Measurements from ENCODE around the gene NPAS3.

Gene NPAS3

DNA sequence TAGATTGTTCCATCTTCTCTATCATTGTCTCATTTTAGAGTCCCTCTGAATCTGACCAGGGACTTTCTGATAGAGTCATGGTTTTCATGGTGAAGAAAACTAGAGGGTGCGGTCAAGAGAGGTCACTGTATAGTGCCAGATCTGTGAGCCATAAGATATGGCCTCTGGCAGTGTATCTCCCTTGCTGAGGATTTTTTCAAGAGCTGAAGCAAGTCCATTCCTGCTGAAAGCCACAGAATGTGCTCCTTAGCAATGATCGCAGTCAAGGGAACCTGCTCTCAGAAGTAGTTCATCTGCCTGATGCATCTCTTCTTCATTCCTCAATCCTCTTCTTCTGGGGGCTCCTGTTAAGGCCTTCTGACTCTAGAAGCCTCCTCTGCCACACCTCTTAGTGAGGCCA is 607.0 kb downstream of the NPAS3 start:
- H4K20me1 ChIP-seq (ENCODE audit: insufficient read depth) = no peaks in the 10 kb centered on the region
- no peaks in the 10 kb centered on the region for H3K79me2 ChIP-seq (ENCODE audit: insufficient read depth, low read depth)
- H3K4me3 ChIP-seq (IDR thresholded peaks at IDR 0.05; ENCODE audit: insufficient read depth, low read depth, low read length) = no peak overlapping the region
- H2AFZ ChIP-seq (ENCODE audit: low read depth) = no peak overlapping the region
- no peaks in the 10 kb centered on the region for H3K36me3 ChIP-seq (ENCODE audit: insufficient read depth)
- no peaks in the 10 kb centered on the region for H3K27me3 ChIP-seq (ENCODE audit: insufficient read depth, low read depth)
- no peak overlapping the region for H3K27ac ChIP-seq
- TF ChIP-seq CTCF (conservative IDR thresholded peaks at IDR 0.05; ENCODE audit: low read depth, low read length) = no peak
- H3K9ac ChIP-seq = no peak overlapping the region
- no peak overlapping the region for H3K4me2 ChIP-seq
- no peaks in the 10 kb centered on the region for H3K4me1 ChIP-seq (ENCODE audit: low read depth, poor library complexity, severe bottlenecking)

GRCh38 chr14:33548606-33549005 is 609.9 kb downstream of the NPAS3 start:
- Histone ChIP-seq H3K9ac (no peak overlapping the region), H2AFZ (ENCODE audit: low read depth) (no peak overlapping the region), H3K4me2 (no peak overlapping the region), H3K4me3 (IDR thresholded peaks at IDR 0.05; ENCODE audit: insufficient read depth, low read depth, low read length) (no peak overlapping the region), H3K4me1 (ENCODE audit: low read depth, poor library complexity, severe bottlenecking) (no peaks in the 10 kb centered on the region), H3K79me2 (ENCODE audit: insufficient read depth, low read depth) (no peaks in the 10 kb centered on the region), H4K20me1 (ENCODE audit: insufficient read depth) (no peaks in the 10 kb centered on the region), H3K27ac (no peak overlapping the region), H3K27me3 (ENCODE audit: insufficient read depth, low read depth) (no peaks in the 10 kb centered on the region), H3K36me3 (ENCODE audit: insufficient read depth) (no peaks in the 10 kb centered on the region)
- no peak for TF ChIP-seq CTCF (conservative IDR thresholded peaks at IDR 0.05; ENCODE audit: low read depth, low read length)

- Histone ChIP-seq H3K9ac (no peak overlapping the region), H3K27ac (no peak overlapping the region), H3K36me3 (ENCODE audit: insufficient read depth) (no peaks in the 10 kb centered on the region), H2AFZ (ENCODE audit: low read depth) (no peak overlapping the region), H3K27me3 (ENCODE audit: insufficient read depth, low read depth) (no peaks in the 10 kb centered on the region), H3K4me3 (IDR thresholded peaks at IDR 0.05; ENCODE audit: insufficient read depth, low read depth, low read length) (no peak overlapping the region), H3K4me2 (no peak overlapping the region), H3K4me1 (ENCODE audit: low read depth, poor library complexity, severe bottlenecking) (no peaks in the 10 kb centered on the region), H4K20me1 (ENCODE audit: insufficient read depth) (no peaks in the 10 kb centered on the region), H3K79me2 (ENCODE audit: insufficient read depth, low read depth) (no peaks in the 10 kb centered on the region)
- TF ChIP-seq CTCF (conservative IDR thresholded peaks at IDR 0.05; ENCODE audit: low read depth, low read length) = no peak
These were observed 613.3 kb downstream of the NPAS3 start for GRCh38 chr14:33551963-33552362.

GRCh38 chr14:33553706-33554278 is 615.1 kb downstream of the NPAS3 start:
- Histone ChIP-seq H3K79me2 (ENCODE audit: insufficient read depth, low read depth) (no peaks in the 10 kb centered on the region), H3K27ac (no peak overlapping the region), H3K9ac (no peak overlapping the region), H3K4me1 (ENCODE audit: low read depth, poor library complexity, severe bottlenecking) (no peaks in the 10 kb centered on the region), H3K27me3 (ENCODE audit: insufficient read depth, low read depth) (no peaks in the 10 kb centered on the region), H3K4me3 (IDR thresholded peaks at IDR 0.05; ENCODE audit: insufficient read depth, low read depth, low read length) (no peak overlapping the region), H2AFZ (ENCODE audit: low read depth) (no peak overlapping the region), H3K4me2 (no peak overlapping the region), H4K20me1 (ENCODE audit: insufficient read depth) (no peaks in the 10 kb centered on the region), H3K36me3 (ENCODE audit: insufficient read depth) (no peaks in the 10 kb centered on the region)
- no peak for TF ChIP-seq CTCF (conservative IDR thresholded peaks at IDR 0.05; ENCODE audit: low read depth, low read length)
